Hepatocyte (in vitro differentiated cells): ENCODE results near the gene SCRG1. TPM values are rescaled to one million over a fixed set of nuclear protein-coding genes. Genes with fewer than 3 reads are reported as not detected.

Experiments
- DNase-seq: peaks from one replicate; pipeline ENCODE4 v3.0.0-alpha.2; 2016; ENCODE audit warnings: low spot score
- H2AFZ ChIP-seq: fragments of 200-600 bp; sonication (generic); 2 replicates; pipeline ENCODE4 v1.6.0; 2016; ENCODE audit warnings: antibody characterized with exemption, mild to moderate bottlenecking
- H3K27ac ChIP-seq: fragments of 200-600 bp; sonication (generic); 2 replicates; pipeline ENCODE4 v1.5.1; 2016; ENCODE audit warnings: mild to moderate bottlenecking
- H3K27me3 ChIP-seq: fragments of 200-600 bp; sonication (generic); 2 replicates; pipeline ENCODE4 v1.6.1; 2016
- H3K36me3 ChIP-seq: fragments of 200-600 bp; sonication (generic); replicated peaks from 2 replicates; pipeline ENCODE4 v1.5.1; 2016; ENCODE audit warnings: low read depth; ENCODE audit not compliant: insufficient read depth
- H3K4me1 ChIP-seq: fragments of 200-600 bp; sonication (generic); 2 replicates; pipeline ENCODE4 v1.5.1; 2016; ENCODE audit warnings: mild to moderate bottlenecking, moderate library complexity; ENCODE audit not compliant: insufficient read depth
- H3K4me2 ChIP-seq: fragments of 200-600 bp; sonication (generic); 2 replicates; pipeline ENCODE4 v1.6.0; 2016
- H3K4me3 ChIP-seq: fragments of 200-600 bp; sonication (generic); 2 replicates; pipeline ENCODE4 v1.5.1; 2016; ENCODE audit warnings: mild to moderate bottlenecking
- H3K79me2 ChIP-seq: fragments of 200-600 bp; sonication (generic); 2 replicates; pipeline ENCODE4 v1.6.0; 2017; ENCODE audit warnings: mild to moderate bottlenecking
- H3K9me2 ChIP-seq: fragments of 200-600 bp; sonication (generic); replicated peaks from 2 replicates; pipeline ENCODE4 v1.6.0; 2017; ENCODE audit warnings: mild to moderate bottlenecking; ENCODE audit not compliant: insufficient read depth
- H3K9me3 ChIP-seq: fragments of 200-600 bp; sonication (generic); 2 replicates; pipeline ENCODE4 v1.5.1; 2016; ENCODE audit warnings: low read depth, mild to moderate bottlenecking
- H4K20me1 ChIP-seq: fragments of 200-600 bp; sonication (generic); 2 replicates; pipeline ENCODE4 v1.6.0; 2016; ENCODE audit warnings: mild to moderate bottlenecking; ENCODE audit not compliant: insufficient read depth, poor library complexity, severe bottlenecking
- CTCF ChIP-seq: fragments of 200-600 bp; sonication (generic); IDR thresholded peaks from 2 replicates; pipeline ENCODE4 v1.5.1; 2016; ENCODE audit warnings: antibody characterized with exemption, mild to moderate bottlenecking; ENCODE audit not compliant: poor library complexity
- EZH2 ChIP-seq: fragments of 200-600 bp; sonication (generic); IDR thresholded peaks from 2 replicates; pipeline ENCODE4 v1.6.1; 2016; ENCODE audit warnings: antibody characterized with exemption, mild to moderate bottlenecking, borderline replicate concordance
- EZH2phosphoT487 ChIP-seq: fragments of 200-600 bp; sonication (generic); IDR thresholded peaks from one replicate; pipeline ENCODE4 v1.6.1; 2018; ENCODE audit warnings: antibody characterized with exemption, mild to moderate bottlenecking, low read depth, moderate library complexity; ENCODE audit not compliant: unreplicated experiment, severe bottlenecking
- WGBS: methylation state at CpG from one replicate; pipeline ENCODE4 v1.1.6; 2016; ENCODE audit warnings: low lambda C conversion rate; ENCODE audit errors: missing lambda C conversion rate; 5-methylcytosine and 5-hydroxymethylcytosine counted together
- polyA plus RNA-seq: library from polyadenylated mRNA; unstranded; fragments of >200 nt; fragmentation: Nextera tagmentation; extraction: Ambion mirVana; gene quantifications from 2 replicates; pipeline ENCODE4 v1.2.1, GENCODE V29; 2016
- small RNA-seq: library from RNA; depleted of rRNA; stranded (forward); fragments of <200 nt; gene quantifications from one replicate; pipeline ENCODE3, GENCODE V24; 2014
- total RNA-seq: library from RNA; depleted of rRNA; stranded (reverse); fragments of >200 nt; gene quantifications from 2 replicates; pipeline ENCODE4 v1.2.3, GENCODE V29; 2014

The SCRG1 gene
- total and polyA plus RNA-seq, 2 experiments from 2014 or later, result 2.1 to 5.1 TPM

DNA sequence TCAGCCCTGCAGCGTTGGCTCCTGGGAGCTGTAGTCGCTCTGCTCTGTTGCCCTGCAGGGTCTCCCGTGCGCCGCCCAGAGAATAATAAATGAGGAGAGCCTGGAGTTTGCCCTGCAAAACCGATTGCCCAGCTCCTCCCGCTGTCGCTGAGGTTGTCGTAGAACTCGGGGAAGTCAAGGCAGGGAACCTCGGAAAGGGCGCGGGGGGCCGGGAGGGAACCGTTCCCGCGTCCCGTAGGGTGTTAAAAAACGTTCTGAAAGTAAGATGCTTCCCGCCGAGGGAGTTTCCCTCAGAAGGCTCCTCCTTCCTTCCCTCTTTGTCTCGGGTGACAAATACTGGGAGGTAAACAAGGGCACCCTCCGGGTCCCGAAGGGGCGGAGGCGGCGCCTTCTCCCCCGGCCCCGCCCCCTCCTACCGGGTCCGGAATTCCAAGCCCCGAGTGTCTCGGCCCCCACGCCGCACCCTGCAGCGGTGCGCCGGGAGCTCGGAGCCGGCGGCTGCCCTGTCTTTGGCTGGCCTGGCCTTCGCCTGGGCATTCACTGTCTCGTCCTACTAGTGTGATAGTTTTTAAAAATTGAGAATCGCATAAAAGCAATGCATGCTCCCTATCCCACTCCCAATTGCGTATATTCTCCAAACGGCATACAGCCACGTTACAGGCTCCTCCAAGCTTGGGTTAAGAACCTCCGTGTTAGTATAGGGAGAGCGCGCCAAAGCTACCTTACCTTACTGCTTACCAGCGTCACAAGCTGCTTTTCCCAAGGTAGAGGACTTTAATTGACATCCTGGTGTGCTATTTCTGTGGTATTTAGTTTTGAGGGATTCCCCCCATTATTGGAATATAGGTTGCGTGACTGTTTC lies 63.8 kb downstream of the SCRG1 start:
- H3K9me2 ChIP-seq, result no peaks in the 10 kb centered on the region
- H4K20me1 ChIP-seq, result peaks cover 5% of the 10 kb centered on the region
- DNase-seq, result peak; percentile 84
- H3K4me1 ChIP-seq, result peaks cover 11% of the 10 kb centered on the region
- TF ChIP-seq EZH2 (no peak), EZH2phosphoT487 (no peak), CTCF (no peak)
- H3K4me2 ChIP-seq, result peak overlapping the region; percentile 88
- H3K79me2 ChIP-seq, result peaks cover 32% of the 10 kb centered on the region
- H3K9me3 ChIP-seq, result no peaks in the 10 kb centered on the region
- H3K27ac ChIP-seq, result peak overlapping the region; percentile 77
- peak overlapping the region; percentile 90 for H2AFZ ChIP-seq
- no peaks in the 10 kb centered on the region for H3K36me3 ChIP-seq
- WGBS, result 1% methylated on average over 45 of the region's 52 CpGs
- peak overlapping the region; percentile 88 for H3K4me3 ChIP-seq
- no peaks in the 10 kb centered on the region for H3K27me3 ChIP-seq

Small RNAs within 50 kb of the gene (small RNA-seq; reads per million reads assigned to genes)
- not detected for gene RNU6-1096P

Other genes with a start within 250 kb of the SCRG1 start
- 44.6 and 49.5 TPM in 2 replicates for gene GALNT7, start 230.3 kb downstream of the SCRG1 start, total RNA-seq
- 23.1 and 23.7 TPM in 2 replicates for gene GALNT7, start 230.3 kb downstream of the SCRG1 start, polyA plus RNA-seq
- gene HMGB2, start 64.8 kb downstream of the SCRG1 start, total RNA-seq, result 50.9 and 62.3 TPM in 2 replicates
- gene HMGB2, start 64.8 kb downstream of the SCRG1 start, polyA plus RNA-seq, result 84.4 and 87.0 TPM in 2 replicates
- 16.5 and 17.5 TPM in 2 replicates for gene SAP30, start 28.2 kb downstream of the SCRG1 start, total RNA-seq
- 26.4 and 28.2 TPM in 2 replicates for gene SAP30, start 28.2 kb downstream of the SCRG1 start, polyA plus RNA-seq
- 67.9 and 69.7 TPM in 2 replicates for gene HAND2, start 131.1 kb upstream of the SCRG1 start, total RNA-seq
- 141 and 152 TPM in 2 replicates for gene HAND2, start 131.1 kb upstream of the SCRG1 start, polyA plus RNA-seq